Activated CD8-positive, alpha-beta memory T cell treated with anti-CD3 and anti-CD28 coated beads for 1 hour (primary cell): Measurements from ENCODE around the gene BBS9.

ENCODE experiments used
- DNase-seq, 2 donors: peaks; one replicate each; pipeline ENCODE4 v3.0.0-alpha.2; 2020; ENCODE audit warnings: low read depth in 1 of 2; ENCODE audit errors: extremely low read depth in 1 of 2

The BBS9 gene

GRCh38 chr7:33534833-33535232 is 405.5 kb downstream of the BBS9 start:
- DNase-seq = no peak

- DNase-seq = no peak
Observed at GRCh38 chr7:33535989-33536388, 406.6 kb downstream of the BBS9 start.

GRCh38 chr7:33536398-33537103 is 407.2 kb downstream of the BBS9 start:
- DNase-seq = no peak

GRCh38 chr7:33537104-33537477 is 407.7 kb downstream of the BBS9 start:
- DNase-seq = no peak

GRCh38 chr7:33539198-33539597 is 409.8 kb downstream of the BBS9 start:
- DNase-seq = no peak

- DNase-seq = no peak
Observed at GRCh38 chr7:33539659-33540400, 410.5 kb downstream of the BBS9 start.

GRCh38 chr7:33547880-33548279 is 418.5 kb downstream of the BBS9 start:
- no peak for DNase-seq

- DNase-seq = no peak
Observed at GRCh38 chr7:33550363-33550762, 421.0 kb downstream of the BBS9 start.

GRCh38 chr7:33550979-33551378 is 421.6 kb downstream of the BBS9 start:
- DNase-seq = no peak

- no peak for DNase-seq
Observed at GRCh38 chr7:33554046-33554445, 424.7 kb downstream of the BBS9 start.

GRCh38 chr7:33554576-33554975 is 425.2 kb downstream of the BBS9 start:
- no peak for DNase-seq

GRCh38 chr7:33556472-33556871 is 427.1 kb downstream of the BBS9 start:
- no peak for DNase-seq

GRCh38 chr7:33558549-33559323 is 429.4 kb downstream of the BBS9 start:
- DNase-seq = no peak

- DNase-seq = no peak
Observed at GRCh38 chr7:33559324-33559710, 430.0 kb downstream of the BBS9 start.

- no peak for DNase-seq
Observed at GRCh38 chr7:33562996-33563395, 433.6 kb downstream of the BBS9 start.

- DNase-seq = no peak
Observed at GRCh38 chr7:33563651-33564050, 434.3 kb downstream of the BBS9 start.

- no peak for DNase-seq
Observed at GRCh38 chr7:33578166-33578565, 448.8 kb downstream of the BBS9 start.

- DNase-seq = no peak
Observed at GRCh38 chr7:33578881-33579672, 449.7 kb downstream of the BBS9 start.

- no peak for DNase-seq
Observed at GRCh38 chr7:33579673-33579960, 450.3 kb downstream of the BBS9 start.

- no peak for DNase-seq
Observed at GRCh38 chr7:33581236-33581635, 451.9 kb downstream of the BBS9 start.

GRCh38 chr7:33582104-33582503 is 452.7 kb downstream of the BBS9 start:
- no peak for DNase-seq
